Calu3 (cell line): ENCODE measurements around the gene CTCF. TPM values are rescaled to one million over a fixed set of nuclear protein-coding genes. Genes with fewer than 3 reads are reported as not detected.

ENCODE experiments used
- BruUV-seq: library from RNA; stranded (reverse); fragments of 400-500 nt; replicated peaks from 2 replicates; lab custom pipeline; 2021; lab: Mats Ljungman, UMichigan
- CTCF ChIA-PET: fragments of 300-600 bp; sonication (Branson Sonifier 250); formaldehyde crosslinking; loops from one replicate; lab custom pipeline; 2022; ENCODE audit warnings: antibody characterized with exemption; lab: Charles Lee
- DNase-seq: peaks from one replicate; pipeline ENCODE4 v3.0.0; 2022
- H3K27ac Mint-ChIP-seq: one replicate; pipeline ENCODE4 v1.8.0; 2022; ENCODE audit warnings: mixed read lengths; ENCODE audit not compliant: unreplicated experiment
- H3K27me3 Mint-ChIP-seq: one replicate; pipeline ENCODE4 v1.8.0; 2022; ENCODE audit warnings: mixed read lengths; ENCODE audit not compliant: unreplicated experiment
- H3K36me3 Mint-ChIP-seq: one replicate; pipeline ENCODE4 v1.8.0; 2022; ENCODE audit warnings: mild to moderate bottlenecking, moderate library complexity, mixed read lengths; ENCODE audit not compliant: insufficient read depth, unreplicated experiment
- H3K4me1 Mint-ChIP-seq: one replicate; pipeline ENCODE4 v1.8.0; 2022; ENCODE audit warnings: mild to moderate bottlenecking, low read depth, mixed read lengths; ENCODE audit not compliant: unreplicated experiment
- H3K4me3 Mint-ChIP-seq: one replicate; pipeline ENCODE4 v1.8.0; 2022; ENCODE audit warnings: mild to moderate bottlenecking, low read depth, moderate library complexity, mixed read lengths; ENCODE audit not compliant: unreplicated experiment
- H3K9me3 Mint-ChIP-seq: one replicate; pipeline ENCODE4 v1.8.0; 2022; ENCODE audit warnings: low read depth, mixed read lengths; ENCODE audit not compliant: unreplicated experiment
- CTCF ChIP-seq: fragments of 200-600 bp; IDR thresholded peaks from one replicate; pipeline ENCODE4 v1.8.0; 2022; ENCODE audit warnings: antibody characterized with exemption; ENCODE audit not compliant: unreplicated experiment
- intact Hi-C: fragments of 100-400 bp; cut with micrococcal nuclease; formaldehyde crosslinking; loops from one replicate; pipeline ENCODE4 v1.10.0; 2022; ENCODE audit not compliant: unreplicated experiment
- total RNA-seq: library from RNA; stranded (reverse); gene quantifications from 2 replicates; pipeline ENCODE4 v1.2.3, GENCODE V29; 2022

CTCF gene
- total RNA-seq, 1 experiment from 2014 or later: 52.1 TPM

GRCh38 chr16:67563708-67564468 lies 1.6 kb downstream of the CTCF start:
- Mint-ChIP-seq H3K4me1 (peaks cover 28% of the 10 kb centered on the region), H3K4me3 (peak overlapping the region; percentile 95), H3K36me3 (peaks cover 42% of the 10 kb centered on the region), H3K27me3 (no peaks in the 10 kb centered on the region), H3K27ac (peak overlapping the region; percentile 93), H3K9me3 (no peaks in the 10 kb centered on the region)
- intact Hi-C loops: loop anchor here (2.0 to 5.0 kb wide), 2 partner anchors 43 to 78 kb away; no protein-coding TSS in a partner anchor
- CTCF ChIA-PET: interaction anchor here (0.6 to 4.1 kb wide), 5 partner anchors 8 to 1095 kb away, joined by 3 to 37 read pairs (median 4); no protein-coding TSS in a partner anchor
- BruUV-seq: TSS peak; percentile 70
- DNase-seq: peak; percentile 48
- TF ChIP-seq CTCF: no peak

DNA sequence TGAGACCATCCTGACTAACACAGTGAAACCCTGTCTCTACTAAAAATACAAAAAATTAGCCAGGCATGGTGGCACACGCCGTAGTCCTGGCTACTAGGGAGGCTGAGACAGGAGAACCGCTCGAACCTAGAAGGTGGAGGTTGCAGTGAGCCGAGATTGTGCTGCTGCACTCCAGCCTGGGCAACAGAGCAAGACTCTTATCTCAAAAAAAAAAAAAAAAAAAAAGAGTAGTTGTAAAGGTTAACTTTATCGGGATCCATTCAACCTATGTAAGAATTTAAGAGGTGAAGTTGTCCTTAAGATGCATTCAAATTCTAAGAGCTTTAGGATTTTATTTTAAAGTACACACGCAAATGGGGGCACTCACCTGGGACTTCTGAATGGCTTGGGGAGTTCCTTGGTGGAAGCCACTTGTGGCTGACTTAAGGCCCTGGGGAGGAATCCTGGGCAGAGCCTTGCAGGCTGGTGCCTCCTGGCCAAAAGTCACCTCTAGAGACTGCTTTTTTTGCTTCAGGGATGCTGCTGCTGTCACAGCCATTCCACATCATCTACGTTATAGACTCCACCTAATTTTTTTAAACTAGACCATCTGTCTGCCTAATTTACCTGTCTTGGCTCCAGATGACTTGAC lies 3.3 kb downstream of the CTCF start:
- no peak for DNase-seq
- TF ChIP-seq CTCF: no peak
- H3K9me3 Mint-ChIP-seq: no peaks in the 10 kb centered on the region
- H3K27ac Mint-ChIP-seq: no peak overlapping the region
- BruUV-seq: TSS peak; percentile 7
- H3K4me3 Mint-ChIP-seq: no peak overlapping the region
- H3K36me3 Mint-ChIP-seq: peaks cover 42% of the 10 kb centered on the region
- H3K4me1 Mint-ChIP-seq: peaks cover 24% of the 10 kb centered on the region
- CTCF ChIA-PET: no interaction called here
- intact Hi-C loops: no loop called here
- no peaks in the 10 kb centered on the region for H3K27me3 Mint-ChIP-seq

DNA sequence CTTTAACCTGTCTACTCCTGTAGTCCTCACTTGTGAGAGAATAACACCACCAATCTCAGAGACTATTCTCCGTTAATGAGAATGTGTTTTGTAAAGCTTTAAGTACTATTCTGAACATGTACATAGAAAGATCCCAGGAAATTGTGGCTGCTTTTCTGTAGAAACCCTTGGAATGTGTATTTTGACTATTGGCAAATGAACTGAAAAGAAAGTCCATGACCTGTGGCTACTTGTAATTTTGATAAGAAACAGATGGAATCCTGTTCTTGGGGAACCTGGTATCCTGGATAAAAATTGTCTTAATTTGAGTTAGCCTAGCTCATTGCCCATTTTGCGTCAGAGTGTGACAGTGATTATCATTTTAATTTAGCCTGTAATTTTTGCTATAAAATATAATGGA lies 9.1 kb downstream of the CTCF start:
- TF ChIP-seq CTCF: no peak
- H3K4me1 Mint-ChIP-seq: peaks cover 8% of the 10 kb centered on the region
- intact Hi-C loops: no loop called here
- no peaks in the 10 kb centered on the region for H3K9me3 Mint-ChIP-seq
- CTCF ChIA-PET: interaction anchor here (0.7 kb wide), 1 partner anchor 30 kb away, joined by 3 read pairs; no protein-coding TSS in a partner anchor
- no peaks in the 10 kb centered on the region for H3K27me3 Mint-ChIP-seq
- DNase-seq: no peak
- TSS peak; percentile 5 for BruUV-seq
- H3K4me3 Mint-ChIP-seq: no peak overlapping the region
- H3K36me3 Mint-ChIP-seq: peaks cover 27% of the 10 kb centered on the region
- H3K27ac Mint-ChIP-seq: no peak overlapping the region

DNA sequence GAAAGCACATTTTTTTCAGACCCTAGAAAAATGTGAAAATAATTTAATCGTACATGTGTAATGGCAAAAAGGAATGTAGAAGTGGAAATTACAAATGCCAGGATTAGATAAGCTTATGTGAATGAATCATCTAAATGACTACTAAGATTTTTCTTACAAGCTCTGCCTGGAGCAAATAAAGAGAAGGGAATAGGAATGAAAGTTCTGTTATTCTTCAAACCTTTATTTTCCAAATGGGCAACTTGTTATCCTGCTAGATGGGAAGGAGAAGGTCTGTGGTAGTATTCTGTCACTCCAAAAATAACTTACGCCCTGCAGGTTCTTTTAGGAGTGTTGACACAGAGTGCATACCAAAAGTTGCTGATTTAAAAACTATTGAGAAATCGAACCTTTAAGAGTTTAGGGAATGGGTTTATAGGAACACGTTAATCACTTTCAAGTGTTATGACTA lies 9.7 kb downstream of the CTCF start:
- no peak for DNase-seq
- no peak overlapping the region for H3K4me3 Mint-ChIP-seq
- intact Hi-C loops: no loop called here
- BruUV-seq: no TSS peak
- no peak for TF ChIP-seq CTCF
- no peak overlapping the region for H3K27ac Mint-ChIP-seq
- no peaks in the 10 kb centered on the region for H3K27me3 Mint-ChIP-seq
- H3K36me3 Mint-ChIP-seq: peaks cover 27% of the 10 kb centered on the region
- CTCF ChIA-PET: interaction anchor here (0.6 kb wide), 1 partner anchor 384 kb away, joined by 3 read pairs; no protein-coding TSS in a partner anchor
- peaks cover 5% of the 10 kb centered on the region for H3K4me1 Mint-ChIP-seq
- H3K9me3 Mint-ChIP-seq: no peaks in the 10 kb centered on the region
